ENCODE results near the gene EPM2A. TPM values are rescaled to one million over a fixed set of nuclear protein-coding genes. Genes with fewer than 3 reads are reported as not detected.

Gene EPM2A
- total RNA-seq, 1 experiment from 2014 or later = 11.8 TPM

- ChIA-PET CTCF (no interaction called here), POLR2A (ENCODE audit: low non-redundant PET) (no interaction called here)
- H3K27me3 ChIP-seq (replicated peaks; ENCODE audit: insufficient read depth, low read depth, low read length, poor library complexity) = no peaks in the 10 kb centered on the region
- no TSS peak for BruUV-seq (replicated peaks)
- no peaks in the 10 kb centered on the region for H3K36me3 ChIP-seq (ENCODE audit: insufficient read depth, low read length, poor library complexity, severe bottlenecking)
- no peak overlapping the region for H3K4me3 ChIP-seq (ENCODE audit: low read depth, low read length, poor library complexity, severe bottlenecking)
- DNase-seq (ENCODE audit: low spot score) = no peak
- intact Hi-C loops (cut with micrococcal nuclease; ENCODE audit: unreplicated experiment) = no loop called here
- H3K27ac ChIP-seq (ENCODE audit: low read depth, low read length, poor library complexity, severe bottlenecking) = no peak overlapping the region
- TF ChIP-seq EZH2 (IDR thresholded peaks at IDR 0.05; ENCODE audit: borderline replicate concordance, low read depth, low read length, poor library complexity, severe bottlenecking) (no peak), CTCF (conservative IDR thresholded peaks at IDR 0.05; ENCODE audit: low read depth, low read length) (no peak)
- no peaks in the 10 kb centered on the region for H3K9me3 ChIP-seq (ENCODE audit: low read depth, low read length, poor library complexity, severe bottlenecking)
- H3K4me1 ChIP-seq (ENCODE audit: insufficient read depth, low read length, poor library complexity, severe bottlenecking) = no peaks in the 10 kb centered on the region
Observed at GRCh38 chr6:145609521-145609920, 125.8 kb downstream of the EPM2A start.

GRCh38 chr6:145608850-145609249 is 126.5 kb downstream of the EPM2A start:
- CTCF ChIA-PET = no interaction called here
- no peak for TF ChIP-seq CTCF (conservative IDR thresholded peaks at IDR 0.05; ENCODE audit: low read depth, low read length)
- no peak for TF ChIP-seq EZH2 (IDR thresholded peaks at IDR 0.05; ENCODE audit: borderline replicate concordance, low read depth, low read length, poor library complexity, severe bottlenecking)
- BruUV-seq (replicated peaks) = no TSS peak

GRCh38 chr6:145603991-145604390 is 131.3 kb downstream of the EPM2A start:
- no peaks in the 10 kb centered on the region for H3K36me3 ChIP-seq (ENCODE audit: insufficient read depth, low read length, poor library complexity, severe bottlenecking)
- no peak for TF ChIP-seq CTCF (conservative IDR thresholded peaks at IDR 0.05; ENCODE audit: low read depth, low read length)
- no peak for TF ChIP-seq EZH2 (IDR thresholded peaks at IDR 0.05; ENCODE audit: borderline replicate concordance, low read depth, low read length, poor library complexity, severe bottlenecking)
- no peak overlapping the region for H3K4me3 ChIP-seq (ENCODE audit: low read depth, low read length, poor library complexity, severe bottlenecking)
- no TSS peak for BruUV-seq (replicated peaks)
- POLR2A ChIA-PET (ENCODE audit: low non-redundant PET) = no interaction called here
- no peaks in the 10 kb centered on the region for H3K4me1 ChIP-seq (ENCODE audit: insufficient read depth, low read length, poor library complexity, severe bottlenecking)
- H3K9me3 ChIP-seq (ENCODE audit: low read depth, low read length, poor library complexity, severe bottlenecking) = no peaks in the 10 kb centered on the region
- H3K27ac ChIP-seq (ENCODE audit: low read depth, low read length, poor library complexity, severe bottlenecking) = no peak overlapping the region
- CTCF ChIA-PET = no interaction called here
- no peak for DNase-seq (ENCODE audit: low spot score)
- intact Hi-C loops (cut with micrococcal nuclease; ENCODE audit: unreplicated experiment) = no loop called here
- no peaks in the 10 kb centered on the region for H3K27me3 ChIP-seq (replicated peaks; ENCODE audit: insufficient read depth, low read depth, low read length, poor library complexity)

More at GRCh38 chr6:145608850-145609249, 126.5 kb downstream of the EPM2A start:
- H3K36me3 ChIP-seq (ENCODE audit: insufficient read depth, low read length, poor library complexity, severe bottlenecking) = no peaks in the 10 kb centered on the region
- no peaks in the 10 kb centered on the region for H3K4me1 ChIP-seq (ENCODE audit: insufficient read depth, low read length, poor library complexity, severe bottlenecking)
- H3K9me3 ChIP-seq (ENCODE audit: low read depth, low read length, poor library complexity, severe bottlenecking) = no peaks in the 10 kb centered on the region
- POLR2A ChIA-PET (ENCODE audit: low non-redundant PET) = no interaction called here
- DNase-seq (ENCODE audit: low spot score) = no peak
- no peak overlapping the region for H3K27ac ChIP-seq (ENCODE audit: low read depth, low read length, poor library complexity, severe bottlenecking)
- intact Hi-C loops (cut with micrococcal nuclease; ENCODE audit: unreplicated experiment) = no loop called here
- H3K27me3 ChIP-seq (replicated peaks; ENCODE audit: insufficient read depth, low read depth, low read length, poor library complexity) = no peaks in the 10 kb centered on the region
- H3K4me3 ChIP-seq (ENCODE audit: low read depth, low read length, poor library complexity, severe bottlenecking) = no peak overlapping the region
